Stimulated activated CD8-positive, alpha-beta memory T cell treated with anti-CD3 and anti-CD28 coated beads, Interleukin-15, amount 100 ng/mL, for 24 hours (primary cell): Measurements from ENCODE around the gene MAST1.
"Not testable (repeated sequence)": the region's sequence is repeated elsewhere in the genome, so short reads cannot be mapped to it uniquely, and the experiment has no call there.

Source experiments
- DNase-seq: peaks from one replicate; pipeline ENCODE4 v3.0.0-alpha.2; 2020; ENCODE audit warnings: low read depth

Gene MAST1

DNA sequence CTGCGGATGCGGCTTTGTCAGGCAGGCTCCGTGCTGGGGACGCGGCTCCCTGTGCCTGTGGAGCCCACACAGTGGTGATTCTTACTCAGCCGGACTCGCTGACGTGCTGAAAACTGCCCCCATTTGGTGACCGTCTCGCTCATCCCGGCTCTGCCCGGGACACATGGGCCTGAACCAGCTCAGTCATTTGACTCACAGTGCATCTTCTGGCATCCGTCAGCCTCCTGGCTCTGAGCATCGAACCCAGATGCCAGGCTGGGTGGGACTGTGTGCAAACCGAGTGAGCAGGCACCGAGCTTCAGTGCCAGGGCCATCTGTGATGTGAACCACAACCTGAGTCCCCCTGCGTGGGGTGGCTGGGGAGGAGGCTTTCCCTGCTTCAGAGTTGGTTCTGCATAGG is 58.1 kb downstream of the MAST1 start:
- DNase-seq, result no peak

DNA sequence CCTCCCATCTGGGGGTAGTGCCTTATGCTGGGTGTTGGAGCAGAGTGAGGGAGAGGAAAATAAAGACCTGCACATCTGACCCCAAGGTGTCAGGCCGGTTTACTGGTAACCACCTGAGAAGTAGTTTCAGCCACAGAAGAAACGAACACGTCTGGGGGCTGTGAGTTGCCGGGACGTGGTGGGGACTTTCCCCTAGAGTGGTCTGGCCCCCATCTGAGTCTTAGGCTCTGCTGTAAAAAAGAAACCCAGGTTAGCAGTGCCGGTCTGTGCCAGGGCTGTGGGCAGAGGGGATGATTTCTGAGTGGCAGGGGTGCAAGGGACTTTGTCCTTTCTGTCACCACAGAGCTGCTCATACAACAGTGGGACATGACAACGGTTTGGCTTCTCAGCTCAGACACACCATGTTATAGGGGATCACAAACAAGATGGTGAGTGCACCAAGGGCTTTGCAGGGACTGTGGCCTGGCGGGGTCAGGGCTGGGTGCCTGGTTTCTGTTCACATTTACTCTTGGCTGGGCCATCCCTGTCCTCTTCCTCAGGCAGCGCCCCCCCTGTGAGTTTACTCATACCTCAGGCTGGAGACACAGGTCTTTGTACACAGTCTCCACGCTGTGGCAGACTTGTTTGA is 61.7 kb downstream of the MAST1 start:
- no peak for DNase-seq

DNA sequence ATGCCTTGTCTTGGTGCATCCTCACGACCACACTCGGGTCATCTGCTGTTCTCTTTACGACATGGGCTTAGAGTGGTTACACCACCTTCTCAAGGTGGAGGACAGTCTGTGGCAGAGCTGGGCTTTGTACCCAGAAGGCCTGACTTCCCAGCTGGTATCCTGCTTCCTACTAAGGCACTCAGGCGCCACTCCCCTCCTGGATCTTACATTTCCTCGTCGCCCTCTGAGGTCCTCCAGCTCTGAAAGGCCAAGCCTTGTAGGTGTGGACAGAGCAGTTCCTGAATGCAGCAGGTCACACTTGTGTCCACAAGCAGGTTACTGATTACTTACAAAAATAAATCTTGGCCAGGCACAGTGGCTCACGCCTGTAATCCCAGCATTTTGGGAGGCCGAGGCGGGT is 68.9 kb downstream of the MAST1 start:
- no peak for DNase-seq

DNA sequence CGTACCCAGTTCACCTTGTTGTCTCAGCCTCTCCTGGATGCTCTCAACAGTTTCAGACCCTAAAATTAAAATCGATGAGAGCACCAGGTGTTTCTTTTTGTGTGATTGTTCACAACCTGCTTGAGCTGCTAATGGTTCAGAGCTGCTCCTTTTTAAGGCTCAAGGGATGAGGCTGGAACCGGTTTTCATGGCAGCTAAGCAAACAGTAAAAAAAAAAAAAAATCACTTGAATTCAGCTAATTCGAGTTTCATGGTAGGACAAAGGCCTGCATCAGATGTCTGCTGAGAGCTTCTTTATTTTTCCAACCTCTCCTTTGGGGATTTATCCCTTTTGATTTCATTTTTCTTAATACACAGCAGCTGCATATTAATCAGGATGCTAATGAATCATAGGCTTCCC is 74.3 kb downstream of the MAST1 start:
- DNase-seq, result no peak

DNA sequence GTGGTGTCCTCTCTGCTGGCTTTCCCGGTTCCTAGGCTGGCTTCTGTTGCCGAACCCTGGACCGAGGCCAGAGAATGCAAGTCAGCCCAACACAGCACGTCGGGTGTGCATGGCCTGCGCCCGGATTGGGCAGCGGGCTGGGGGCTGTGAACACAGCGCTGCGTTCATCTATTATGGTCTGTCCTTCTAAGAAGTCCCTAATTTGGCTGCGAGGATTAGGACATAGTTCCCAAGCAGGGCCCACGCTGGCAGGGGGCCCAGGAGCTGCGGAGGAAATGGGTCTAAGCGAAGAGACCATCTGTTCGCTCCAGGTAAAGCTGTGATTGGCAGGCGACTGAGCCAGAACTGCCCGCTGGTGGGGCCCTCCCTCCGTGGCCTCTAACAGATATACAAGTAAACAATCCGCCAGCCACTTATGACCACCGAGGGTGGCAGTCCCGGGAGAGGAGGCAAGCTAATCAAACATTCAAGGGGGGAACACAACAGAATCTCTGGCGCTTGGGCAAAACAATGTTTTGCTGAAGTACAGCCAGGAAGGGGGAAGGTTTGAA is 74.8 kb downstream of the MAST1 start:
- no peak for DNase-seq

DNA sequence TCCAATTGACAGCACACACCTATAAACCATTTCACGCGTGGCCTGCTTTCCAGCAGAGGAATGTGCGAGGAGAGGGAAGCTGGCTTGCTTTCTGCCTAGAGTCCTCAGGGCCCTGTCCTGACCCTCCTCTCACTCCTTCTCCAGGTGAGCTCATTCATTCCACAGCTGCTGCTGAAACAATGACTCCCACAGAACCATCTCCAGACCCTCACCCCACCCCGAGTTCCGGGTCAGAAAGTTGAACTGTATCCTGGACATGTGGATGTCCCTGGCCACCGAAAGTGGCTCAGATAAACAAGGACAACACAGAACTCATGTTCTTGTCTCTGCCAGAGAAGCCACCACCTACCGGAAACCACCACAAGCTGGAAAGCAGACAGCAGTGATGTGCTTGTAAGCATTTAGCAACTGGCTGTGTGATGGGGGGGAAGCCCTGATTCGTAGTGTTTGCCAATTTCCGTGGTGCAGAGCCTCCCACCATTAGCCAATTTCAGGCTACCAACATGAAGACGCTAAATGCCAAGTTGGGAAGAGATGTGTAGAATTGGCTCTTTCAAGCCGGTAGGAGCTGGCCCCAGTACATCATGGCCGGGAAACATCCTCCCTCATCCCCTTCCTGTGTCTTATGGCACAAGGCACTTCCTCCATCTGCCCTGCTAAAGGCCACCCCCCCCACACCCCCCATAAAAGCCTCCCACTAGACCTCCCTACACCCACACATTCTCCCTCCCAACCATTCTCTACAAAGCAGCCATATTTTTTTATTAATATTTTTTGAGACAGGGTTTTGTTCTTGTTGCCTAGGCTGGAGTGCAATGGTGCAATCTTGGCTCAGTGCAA is 75.8 kb downstream of the MAST1 start:
- DNase-seq, result no peak

DNA sequence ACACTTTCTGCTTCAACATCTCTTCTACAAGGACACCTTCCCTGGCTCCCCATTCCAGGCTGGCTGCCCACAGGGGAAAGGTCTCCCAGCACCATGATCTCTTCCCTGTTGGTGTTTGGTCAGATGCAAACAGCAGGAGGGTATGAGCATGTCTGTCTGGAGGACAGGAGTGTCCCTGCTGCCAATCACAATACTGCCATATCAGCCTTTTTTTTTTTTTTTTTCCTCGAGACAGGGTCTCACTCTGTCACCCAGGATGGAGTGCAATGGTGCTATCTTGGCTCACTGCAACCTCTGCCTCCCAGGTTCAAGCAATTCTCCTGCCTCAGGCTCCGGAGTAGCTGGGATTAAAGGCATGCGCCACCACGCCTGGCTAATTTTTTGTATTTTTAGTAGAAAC is 77.5 kb downstream of the MAST1 start:
- not testable (repeated sequence) for DNase-seq

DNA sequence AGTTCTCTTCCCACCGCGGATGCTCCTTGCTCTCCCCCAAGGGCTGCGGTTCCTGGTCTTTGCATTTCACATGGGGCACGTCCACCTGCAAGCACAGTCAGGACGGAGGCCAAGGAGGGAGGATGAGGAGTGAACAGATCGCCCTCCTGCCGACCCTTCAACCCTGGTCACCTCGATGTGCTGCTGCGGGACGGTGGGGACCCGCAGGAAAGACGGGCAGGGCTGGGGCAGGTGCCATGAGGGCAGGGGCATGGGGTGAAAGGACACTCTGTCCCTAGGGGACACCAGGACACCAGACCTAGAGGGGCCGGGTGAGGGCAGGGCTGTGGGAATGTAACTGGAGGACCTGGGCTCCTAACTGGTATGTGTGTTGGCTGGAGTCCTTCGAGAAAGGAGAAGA is 79.9 kb downstream of the MAST1 start:
- DNase-seq, result no peak

DNA sequence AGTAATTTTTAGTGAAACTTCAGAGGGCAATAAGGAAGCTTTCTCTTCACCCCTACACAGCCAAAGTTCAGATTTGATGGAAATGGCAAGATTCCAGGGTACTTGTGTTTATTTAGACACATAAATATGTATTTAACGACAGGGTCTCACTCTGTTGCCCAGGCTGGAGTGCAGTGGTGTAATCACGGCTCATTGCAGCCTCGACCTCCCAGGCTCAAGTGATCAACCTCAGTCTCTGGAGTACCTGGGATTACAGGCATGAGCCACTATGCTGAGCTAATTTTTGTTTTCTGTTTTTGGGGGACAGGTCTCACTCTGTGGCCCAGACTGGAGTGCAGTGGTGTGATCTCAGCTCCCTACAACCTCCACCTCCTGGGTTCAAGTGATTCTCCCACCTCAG is 82.7 kb downstream of the MAST1 start:
- no peak for DNase-seq

DNA sequence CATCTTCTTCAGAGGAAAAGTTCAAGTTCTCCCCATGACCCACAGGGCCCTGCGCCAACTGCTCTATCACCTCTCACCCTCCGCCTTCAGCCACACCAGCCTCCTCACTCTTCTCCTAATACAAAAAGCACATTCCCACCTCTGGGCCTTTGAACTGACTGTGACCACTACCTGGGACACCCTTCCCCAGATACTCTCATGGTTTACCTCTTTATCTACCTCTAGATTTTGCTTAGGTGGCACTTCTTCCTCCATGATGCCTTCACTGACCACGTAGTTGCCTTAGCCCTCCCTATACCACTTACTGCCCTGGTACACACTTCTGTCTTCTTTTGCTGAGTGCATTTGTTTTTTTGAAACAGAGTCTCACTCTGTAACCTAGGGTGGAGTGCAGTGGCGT is 84.6 kb downstream of the MAST1 start:
- DNase-seq, result no peak
